GM13977 (cell line): ENCODE data around the gene WDR37.
A peak's percentile ranks its signal among the peaks of the same experiment; 100 is the strongest.
"Not testable (repeated sequence)": the region's sequence is repeated elsewhere in the genome, so short reads cannot be mapped to it uniquely, and the experiment has no call there.

Source experiments
- DNase-seq: peaks from one replicate; pipeline ENCODE4 v3.0.0; 2012; ENCODE audit warnings: low spot score
- in situ Hi-C: fragments of 300-500 bp; cut with MboI; formaldehyde crosslinking; loops from one replicate; pipeline ENCODE4 v1.12.0; 2022; ENCODE audit warnings: low sequenced_read_pairs, low pct_unique_long_range_greater_than_20kb, mixed read lengths, inconsistent platforms; ENCODE audit not compliant: unreplicated experiment
- TF ChIP-seq, protein P1 (sequence below): IDR thresholded peaks from 2 replicates; pipeline ENCODE4 v1.5.1; 2012; ENCODE audit warnings: mild to moderate bottlenecking, control low read depth; ENCODE audit not compliant: insufficient read depth; ENCODE audit errors: extremely low read depth, missing control alignments

Gene WDR37

DNA sequence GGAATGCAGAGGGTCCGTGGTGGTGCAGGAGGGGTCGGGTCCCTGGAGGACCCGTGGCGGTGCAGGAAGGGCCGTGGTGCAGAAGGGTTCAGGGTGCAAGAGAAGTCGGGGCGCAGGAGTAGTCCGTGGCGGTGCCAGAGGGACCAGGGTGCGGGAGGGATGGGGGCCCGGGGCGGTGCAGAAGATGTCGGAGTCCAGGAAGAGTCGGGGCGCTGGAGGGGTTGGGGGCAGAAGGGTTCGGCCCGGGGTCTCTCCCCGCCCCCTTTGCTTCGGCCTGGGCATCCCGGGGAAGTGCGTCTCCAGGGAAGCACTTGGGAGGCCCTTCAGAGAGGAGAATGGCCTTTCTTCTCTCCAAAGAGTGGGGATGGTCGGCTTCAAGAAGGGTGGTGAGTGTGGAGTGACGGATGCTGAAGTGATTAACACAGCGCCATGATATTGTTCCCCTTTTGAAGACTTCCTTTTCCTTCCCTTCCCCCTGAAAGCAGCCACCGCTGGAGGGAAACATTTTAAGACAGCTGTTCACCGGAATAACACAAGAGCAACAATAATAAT, 997 bp downstream of the WDR37 start:
- TF ChIP-seq, protein P1, sequence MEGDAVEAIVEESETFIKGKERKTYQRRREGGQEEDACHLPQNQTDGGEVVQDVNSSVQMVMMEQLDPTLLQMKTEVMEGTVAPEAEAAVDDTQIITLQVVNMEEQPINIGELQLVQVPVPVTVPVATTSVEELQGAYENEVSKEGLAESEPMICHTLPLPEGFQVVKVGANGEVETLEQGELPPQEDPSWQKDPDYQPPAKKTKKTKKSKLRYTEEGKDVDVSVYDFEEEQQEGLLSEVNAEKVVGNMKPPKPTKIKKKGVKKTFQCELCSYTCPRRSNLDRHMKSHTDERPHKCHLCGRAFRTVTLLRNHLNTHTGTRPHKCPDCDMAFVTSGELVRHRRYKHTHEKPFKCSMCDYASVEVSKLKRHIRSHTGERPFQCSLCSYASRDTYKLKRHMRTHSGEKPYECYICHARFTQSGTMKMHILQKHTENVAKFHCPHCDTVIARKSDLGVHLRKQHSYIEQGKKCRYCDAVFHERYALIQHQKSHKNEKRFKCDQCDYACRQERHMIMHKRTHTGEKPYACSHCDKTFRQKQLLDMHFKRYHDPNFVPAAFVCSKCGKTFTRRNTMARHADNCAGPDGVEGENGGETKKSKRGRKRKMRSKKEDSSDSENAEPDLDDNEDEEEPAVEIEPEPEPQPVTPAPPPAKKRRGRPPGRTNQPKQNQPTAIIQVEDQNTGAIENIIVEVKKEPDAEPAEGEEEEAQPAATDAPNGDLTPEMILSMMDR: no peak
- in situ Hi-C loops: no loop called here
- DNase-seq: peak; percentile 37

DNA sequence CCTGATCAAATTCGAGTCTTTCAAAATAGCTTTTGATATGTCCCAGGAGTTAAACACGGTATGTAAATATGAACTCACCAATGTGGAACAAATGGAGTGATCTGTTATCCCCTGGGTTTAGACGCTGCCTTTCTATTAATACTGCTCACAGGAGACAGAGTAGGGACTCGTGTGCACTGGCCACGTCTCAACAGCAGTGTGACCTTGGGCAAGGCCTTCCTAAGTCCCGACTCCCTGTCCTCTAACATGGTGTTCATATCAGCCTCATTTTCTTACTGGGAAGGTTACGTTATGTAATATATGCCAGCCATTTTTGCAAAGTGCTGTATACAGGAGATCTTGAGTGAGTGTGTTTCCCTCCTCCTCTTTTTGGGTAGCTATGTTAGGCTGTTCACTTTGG, 1.8 kb downstream of the WDR37 start:
- TF ChIP-seq, protein P1: no peak
- in situ Hi-C loops: no loop called here
- no peak for DNase-seq

DNA sequence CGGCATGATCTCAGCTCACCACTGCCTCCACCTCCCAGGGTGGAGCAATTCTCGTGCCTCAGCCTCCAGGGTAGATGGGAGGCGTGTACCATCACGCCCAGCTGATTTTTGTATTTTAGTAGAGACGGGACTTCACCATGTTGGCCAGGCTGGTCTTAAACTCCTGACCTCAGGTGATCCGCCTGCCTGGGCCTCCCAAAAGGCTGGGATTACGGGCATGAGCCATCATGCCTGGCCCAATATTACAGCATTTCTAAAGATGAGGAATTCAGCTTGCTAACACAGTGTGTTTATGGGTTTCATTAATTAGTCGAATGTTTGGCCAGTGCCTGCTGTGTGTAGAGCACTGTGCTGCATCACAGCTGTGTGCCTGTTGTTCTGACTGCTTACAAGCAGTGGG, 3.7 kb downstream of the WDR37 start:
- TF ChIP-seq, protein P1: no peak
- in situ Hi-C loops: no loop called here
- no peak for DNase-seq

DNA sequence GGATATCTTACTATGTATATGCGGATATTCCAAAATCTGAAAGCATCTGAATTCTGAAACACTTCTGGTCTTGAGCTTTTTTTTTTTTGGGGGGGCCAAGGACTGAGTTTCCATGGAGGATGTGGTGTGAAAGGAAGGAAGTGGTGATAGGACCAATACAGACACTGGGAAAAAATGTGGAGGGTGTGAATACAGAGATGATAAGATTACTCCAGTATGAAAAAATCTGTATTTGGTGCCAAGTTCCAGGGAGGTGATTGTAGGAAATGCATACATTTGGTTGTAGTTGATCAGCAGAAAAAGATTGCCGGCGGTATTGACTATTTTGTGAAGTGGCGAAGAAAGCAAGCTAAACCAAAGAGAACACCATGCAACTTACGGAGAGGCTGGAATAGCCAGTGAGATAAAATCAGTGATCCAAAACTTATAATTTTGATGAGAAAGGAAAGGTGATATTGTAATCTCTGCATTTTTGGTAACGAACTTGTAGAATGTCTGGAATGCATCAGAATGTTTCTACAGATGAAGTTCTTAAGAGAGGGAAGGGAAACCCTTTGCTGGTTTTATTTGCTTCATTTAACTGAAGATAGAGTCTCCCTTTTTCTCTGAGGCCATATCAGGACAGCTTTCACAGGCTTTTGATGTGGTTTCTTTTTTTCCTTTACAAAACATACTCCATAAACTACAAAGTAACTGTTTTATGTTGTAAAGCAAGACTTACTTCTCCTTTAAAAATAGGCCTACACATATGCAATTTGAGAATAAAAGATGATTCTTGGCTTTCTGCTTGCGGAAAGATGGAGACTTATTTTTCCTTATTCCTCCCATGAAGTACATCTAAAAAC, 6.0 kb downstream of the WDR37 start:
- in situ Hi-C loops: no loop called here
- TF ChIP-seq, protein P1: no peak
- no peak for DNase-seq

DNA sequence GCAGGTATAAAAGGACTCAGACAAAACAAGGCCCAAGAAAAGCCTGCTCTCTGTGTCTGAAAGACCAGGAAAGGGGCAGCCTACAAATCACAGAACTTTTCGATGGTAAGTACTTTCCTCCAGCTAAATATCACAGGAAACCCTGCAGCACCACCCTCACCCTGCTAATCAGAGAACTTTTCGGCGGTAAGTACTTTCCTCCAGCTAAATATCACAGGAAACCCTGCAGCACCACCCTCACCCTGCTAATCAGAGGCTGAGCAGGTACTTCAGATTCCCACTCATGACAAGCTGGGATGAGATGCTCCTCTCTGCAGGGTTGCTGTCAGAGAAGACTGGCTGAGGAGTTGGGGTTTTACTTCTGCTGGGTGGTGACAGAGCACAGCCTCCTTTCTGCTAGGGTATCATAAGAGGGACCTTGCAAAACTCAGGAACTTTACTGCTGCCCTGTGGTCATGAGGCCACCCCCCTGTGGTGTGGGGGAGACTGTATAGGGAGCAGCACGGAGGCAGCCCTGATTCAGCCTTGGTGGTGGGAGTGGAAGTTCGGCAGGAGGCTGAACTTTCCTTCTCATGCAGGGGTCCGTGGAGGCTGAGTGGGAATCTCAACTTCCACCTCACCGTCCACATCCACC, 7.2 kb downstream of the WDR37 start:
- TF ChIP-seq, protein P1: no peak
- no peak for DNase-seq
- in situ Hi-C loops: no loop called here

DNA sequence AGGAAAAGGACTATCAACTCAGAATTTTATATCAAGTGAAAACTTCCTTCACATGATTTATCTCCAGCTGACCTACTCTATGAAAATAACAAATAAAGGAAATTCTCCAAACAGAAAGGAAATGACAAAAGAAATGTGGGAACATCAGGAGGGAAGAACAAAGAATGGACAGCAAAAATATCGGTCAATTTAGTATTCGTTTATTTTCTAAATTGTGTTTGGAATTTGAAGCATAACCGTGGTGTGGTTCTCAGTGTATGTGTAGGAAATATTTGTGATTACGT, 8.7 kb downstream of the WDR37 start:
- no peak for DNase-seq
- TF ChIP-seq, protein P1: no peak
- in situ Hi-C loops: no loop called here

DNA sequence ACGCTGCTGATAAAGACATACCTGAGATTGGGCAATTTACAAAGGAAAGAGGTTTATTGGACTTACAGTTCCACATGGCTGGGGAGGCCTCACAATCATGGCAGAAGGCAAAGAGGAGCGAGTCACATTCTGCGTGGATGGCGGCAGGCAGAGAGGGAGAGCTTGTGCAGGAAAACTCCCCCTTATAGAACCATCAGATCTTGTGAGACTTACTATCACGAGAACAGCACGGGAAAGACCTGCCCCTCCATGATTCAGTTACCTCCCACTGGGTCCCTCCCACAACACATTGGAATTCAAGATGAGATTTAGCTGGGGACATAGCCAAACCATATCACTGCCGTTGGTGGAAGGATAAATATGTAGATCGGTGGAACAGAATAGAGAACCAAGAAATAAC, 10.5 kb downstream of the WDR37 start:
- DNase-seq, in situ Hi-C loops: not testable (repeated sequence)
